Adrenal gland (tissue), 12 donors: ENCODE data around the gene EMX1. TPM values are rescaled to one million over a fixed set of nuclear protein-coding genes. Genes with fewer than 3 reads are reported as not detected.

Source experiments
- DNase-seq, 7 donors: peaks; one replicate each; pipeline ENCODE4 v3.0.0-alpha.2; 2019 to 2020
- H3K27ac ChIP-seq, 5 donors: fragments of 200-600 bp; sonication (generic) in 4 of 5; 1 replicate in 3 of 5; 2 replicates in 2 of 5; pipeline versions ENCODE4 v1.5.1 to v1.8.0; 2016 to 2020; ENCODE audit warnings: mild to moderate bottlenecking in 1 of 5
- H3K27me3 ChIP-seq: fragments of 200-600 bp; 2 replicates; pipeline ENCODE4 v1.8.0; 2021
- H3K36me3 ChIP-seq, 2 donors: fragments of 200-600 bp; replicated peaks in 1 of 2; 1 replicate in 1 of 2; 2 replicates in 1 of 2; pipeline versions ENCODE4 v1.5.1 to v1.8.0; 2018 to 2022
- H3K4me1 ChIP-seq, 2 donors: fragments of 200-600 bp; replicated peaks in 1 of 2; 1 replicate in 1 of 2; 2 replicates in 1 of 2; pipeline versions ENCODE4 v1.5.1 to v1.8.0; 2018 to 2021
- H3K4me3 ChIP-seq, 4 donors: fragments of 200-600 bp; sonication (generic) in 3 of 4; one replicate each; pipeline ENCODE4 v1.5.1; 2016 to 2018
- H3K9me3 ChIP-seq, 3 donors: fragments of 200-600 bp; sonication (generic) in 1 of 3; replicated peaks in 1 of 3; 1 replicate in 2 of 3; 2 replicates in 1 of 3; pipeline versions ENCODE4 v1.5.1 to v1.8.0; 2016 to 2021
- CTCF ChIP-seq, 6 experiments: fragments of 450-650 bp in 4 of 6; fragments of 200-600 bp in 2 of 6; sonication (generic) in 1 of 6; IDR thresholded peaks; 1 replicate in 5 of 6; 2 replicates in 1 of 6; pipeline versions ENCODE4 v1.5.1 to v1.8.0; 2016 to 2021; ENCODE audit warnings: antibody characterized with exemption in 6 of 6, mild to moderate bottlenecking in 2 of 6, moderate library complexity in 1 of 6
- POLR2A ChIP-seq, 2 donors: fragments of 450-650 bp; IDR thresholded peaks; one replicate each; pipeline ENCODE4 v1.6.1; 2017; ENCODE audit warnings: antibody characterized with exemption in 2 of 2, mild to moderate bottlenecking in 2 of 2, moderate library complexity in 1 of 2
- WGBS, 4 donors: extraction: QIAGEN DNeasy Blood & Tissue Kit in 2 of 4; methylation state at CpG; one replicate each; pipeline versions ENCODE4 v1.1.5 to v1.1.7; 2013 to 2017; 5-methylcytosine and 5-hydroxymethylcytosine counted together
- intact Hi-C, 2 donors: fragments of 100-400 bp; cut with DNase I; formaldehyde crosslinking; loops; one replicate each; pipeline versions ENCODE4 v1.14.1 to v1.15.0; 2022 to 2023
- polyA plus RNA-seq, 3 donors: library from polyadenylated mRNA; stranded (reverse); fragments of 200-250 nt in 2 of 3; fragments of 350-450 nt in 1 of 3; fragmentation: Illumina TruSeq in 1 of 3; extraction: RNeasy Lipid Tissue Mini Kit (QIAGEN cat#74804) in 1 of 3; gene quantifications; one replicate each; pipeline ENCODE4 v1.2.3, GENCODE V29; 2013 to 2014
- total RNA-seq, 9 donors: library from RNA; depleted of rRNA in 4 of 9; stranded (reverse); fragments of >200 nt in 4 of 9; fragments of 120-200 nt in 1 of 9; fragmentation: NEBNext Ultra II Directional in 1 of 9; extraction: Animal tissue kit (Norgen Biotek cat#: 25700) in 1 of 9; gene quantifications; one replicate each; pipeline versions ENCODE4 v1.1.0 to v1.2.4, GENCODE V29; 2013 to 2023
- donor health status: healthy with polysubstance abuse.
- donor health status: Bipolar disorder and iron deficiency.
- donor health status: DM: yes; HTN: yes; CAD: no.
- donor health status: DM: no; HTN: no; CAD: no.
- donor health status: DM: no; HTN: no; CAD: no.
- donor health status: DM: yes; HTN: yes; CAD: no.

Gene EMX1
- total and polyA plus RNA-seq, 12 donors = 0.10 to 0.15 TPM; not detected in 10

- H3K36me3 ChIP-seq = no peaks in the 10 kb centered on the region
- H3K27me3 ChIP-seq = no peaks in the 10 kb centered on the region
- intact Hi-C loops = no loop called here
- no peak overlapping the region for H3K27ac ChIP-seq
- no peak overlapping the region for H3K4me3 ChIP-seq
- no peaks in the 10 kb centered on the region for H3K9me3 ChIP-seq
- no peaks in the 10 kb centered on the region for H3K4me1 ChIP-seq
- no peak for TF ChIP-seq CTCF (IDR thresholded peaks at IDR 0.05)
- no peak for DNase-seq
- 89 to 95% (median 92%) methylated on average over 11 to 12 of the region's 12 CpGs for WGBS, 4 donors
Observed at GRCh38 chr2:72965016-72965415, 47.7 kb downstream of the EMX1 start.

- no peaks in the 10 kb centered on the region for H3K27me3 ChIP-seq
- H3K4me1 ChIP-seq = no peaks in the 10 kb centered on the region
- no peak for DNase-seq
- H3K36me3 ChIP-seq = no peaks in the 10 kb centered on the region
- H3K9me3 ChIP-seq = no peaks in the 10 kb centered on the region
- intact Hi-C loops = no loop called here
- WGBS, 4 donors = 96 to 97% (median 97%) methylated on average over 11 to 14 of the region's 14 CpGs
- no peak for TF ChIP-seq POLR2A (IDR thresholded peaks at IDR 0.05)
- TF ChIP-seq CTCF (IDR thresholded peaks at IDR 0.05) = no peak
- no peak overlapping the region for H3K27ac ChIP-seq
- H3K4me3 ChIP-seq = no peak overlapping the region
Observed at GRCh38 chr2:72965770-72966450, 48.6 kb downstream of the EMX1 start.

- TF ChIP-seq CTCF (IDR thresholded peaks at IDR 0.05) = no peak
- no peak for TF ChIP-seq POLR2A (IDR thresholded peaks at IDR 0.05)
- no peaks in the 10 kb centered on the region for H3K27me3 ChIP-seq
- WGBS, 4 donors = 90 to 96% (median 95%) methylated on average over 4 to 8 of the region's 8 CpGs
- DNase-seq = no peak
- no peaks in the 10 kb centered on the region for H3K4me1 ChIP-seq
- H3K4me3 ChIP-seq = no peak overlapping the region
- peaks cover 0 to 3% of the 10 kb centered on the region in 2 donors for H3K36me3 ChIP-seq
- intact Hi-C loops = no loop called here
- H3K9me3 ChIP-seq = no peaks in the 10 kb centered on the region
- no peak overlapping the region for H3K27ac ChIP-seq
Observed at GRCh38 chr2:72968286-72968685, 51.0 kb downstream of the EMX1 start.

- no peaks in the 10 kb centered on the region for H3K27me3 ChIP-seq
- no peak for DNase-seq
- no peaks in the 10 kb centered on the region for H3K4me1 ChIP-seq
- H3K4me3 ChIP-seq = no peak overlapping the region
- peaks cover 0 to 3% of the 10 kb centered on the region in 2 donors for H3K36me3 ChIP-seq
- no peak for TF ChIP-seq CTCF (IDR thresholded peaks at IDR 0.05)
- no peak for TF ChIP-seq POLR2A (IDR thresholded peaks at IDR 0.05)
- 85 to 92% (median 90%) methylated on average over 2 to 4 of the region's 4 CpGs for WGBS, 4 donors
- no peaks in the 10 kb centered on the region for H3K9me3 ChIP-seq
- intact Hi-C loops = loop anchor here in 1 of 2 donors (10.0 kb wide), 1 partner anchor 75 kb away; no protein-coding TSS in a partner anchor
- no peak overlapping the region for H3K27ac ChIP-seq
Observed at GRCh38 chr2:72969706-72970105, 52.4 kb downstream of the EMX1 start.
